Activated CD8-positive, alpha-beta memory T cell treated with anti-CD3 and anti-CD28 coated beads, Interleukin-2, amount 10 ng/mL, durations not matched to agents 7 days and 5 days (primary cell): ENCODE results near the gene PNN. TPM values are rescaled to one million over a fixed set of nuclear protein-coding genes. Genes with fewer than 3 reads are reported as not detected.
"Not testable (repeated sequence)": the region's sequence is repeated elsewhere in the genome, so short reads cannot be mapped to it uniquely, and the experiment has no call there.

Experiments
- ATAC-seq: fragments of 150-1000 bp; cut with Tn5 transposase; one replicate; pipeline ENCODE4 v1.10.0; 2021; ENCODE audit warnings: moderate library complexity
- CTCF ChIA-PET: fragments of 350-600 bp; sonication (Branson Sonifier 250); formaldehyde crosslinking; loops from one replicate; lab custom pipeline; 2021; ENCODE audit warnings: antibody characterized with exemption; lab: Charles Lee
- DNase-seq: peaks from one replicate; pipeline ENCODE4 v3.0.0-alpha.2; 2020
- H3K27ac Mint-ChIP-seq: one replicate; pipeline ENCODE4 v1.8.0; 2021; ENCODE audit warnings: mild to moderate bottlenecking, mixed read lengths
- H3K27me3 Mint-ChIP-seq: one replicate; pipeline ENCODE4 v1.8.0; 2021; ENCODE audit warnings: mixed read lengths
- H3K36me3 Mint-ChIP-seq: one replicate; pipeline ENCODE4 v1.8.0; 2021; ENCODE audit warnings: mild to moderate bottlenecking, mixed read lengths
- H3K4me1 Mint-ChIP-seq: one replicate; pipeline ENCODE4 v1.8.0; 2021; ENCODE audit warnings: mixed read lengths
- H3K4me3 Mint-ChIP-seq: one replicate; pipeline ENCODE4 v1.8.0; 2021; ENCODE audit warnings: mild to moderate bottlenecking, moderate library complexity, mixed read lengths
- H3K9me3 Mint-ChIP-seq: one replicate; pipeline ENCODE4 v1.8.0; 2022; ENCODE audit warnings: low read depth, mixed read lengths
- total RNA-seq, 2 experiments: library from RNA; stranded (reverse); gene quantifications; one replicate each; pipeline ENCODE4 v1.2.3, GENCODE V29; 2021

PNN gene
- total RNA-seq, 2 experiments from 2014 or later: 96.2 to 133 TPM

GRCh38 chr14:39184628-39185255, 9.7 kb downstream of the PNN start:
- H3K4me1 Mint-ChIP-seq: peaks cover 24% of the 10 kb centered on the region
- no peak overlapping the region for H3K4me3 Mint-ChIP-seq
- no peak for DNase-seq
- H3K27me3 Mint-ChIP-seq: no peaks in the 10 kb centered on the region
- H3K9me3 Mint-ChIP-seq: no peaks in the 10 kb centered on the region
- H3K36me3 Mint-ChIP-seq: peaks cover 31% of the 10 kb centered on the region
- ATAC-seq: no peak
- H3K27ac Mint-ChIP-seq: no peak overlapping the region
- CTCF ChIA-PET: interaction anchor here (1.0 kb wide), 1 partner anchor 47 kb away, joined by 4 read pairs; no protein-coding TSS in a partner anchor

- Mint-ChIP-seq H3K4me1 (peaks cover 25% of the 10 kb centered on the region), H3K27me3 (no peaks in the 10 kb centered on the region), H3K4me3 (no peak overlapping the region), H3K9me3 (no peaks in the 10 kb centered on the region), H3K36me3 (peaks cover 29% of the 10 kb centered on the region), H3K27ac (no peak overlapping the region)
- CTCF ChIA-PET: interaction anchor here (1.0 kb wide), 1 partner anchor 46 kb away, joined by 4 read pairs; no protein-coding TSS in a partner anchor
- DNase-seq (no peak), ATAC-seq (no peak)
These were observed 10.4 kb downstream of the PNN start for GRCh38 chr14:39185256-39186049.

GRCh38 chr14:39186941-39187525, 12.0 kb downstream of the PNN start:
- no peak for DNase-seq
- ATAC-seq: no peak
- Mint-ChIP-seq H3K36me3 (peaks cover 30% of the 10 kb centered on the region), H3K9me3 (no peaks in the 10 kb centered on the region), H3K27ac (no peak overlapping the region), H3K27me3 (no peaks in the 10 kb centered on the region), H3K4me1 (peaks cover 25% of the 10 kb centered on the region), H3K4me3 (no peak overlapping the region)
- CTCF ChIA-PET: interaction anchor here (1.3 to 1.9 kb wide), 2 partner anchors 20 to 43 kb away, joined by 3 to 6 read pairs; no protein-coding TSS in a partner anchor

DNA sequence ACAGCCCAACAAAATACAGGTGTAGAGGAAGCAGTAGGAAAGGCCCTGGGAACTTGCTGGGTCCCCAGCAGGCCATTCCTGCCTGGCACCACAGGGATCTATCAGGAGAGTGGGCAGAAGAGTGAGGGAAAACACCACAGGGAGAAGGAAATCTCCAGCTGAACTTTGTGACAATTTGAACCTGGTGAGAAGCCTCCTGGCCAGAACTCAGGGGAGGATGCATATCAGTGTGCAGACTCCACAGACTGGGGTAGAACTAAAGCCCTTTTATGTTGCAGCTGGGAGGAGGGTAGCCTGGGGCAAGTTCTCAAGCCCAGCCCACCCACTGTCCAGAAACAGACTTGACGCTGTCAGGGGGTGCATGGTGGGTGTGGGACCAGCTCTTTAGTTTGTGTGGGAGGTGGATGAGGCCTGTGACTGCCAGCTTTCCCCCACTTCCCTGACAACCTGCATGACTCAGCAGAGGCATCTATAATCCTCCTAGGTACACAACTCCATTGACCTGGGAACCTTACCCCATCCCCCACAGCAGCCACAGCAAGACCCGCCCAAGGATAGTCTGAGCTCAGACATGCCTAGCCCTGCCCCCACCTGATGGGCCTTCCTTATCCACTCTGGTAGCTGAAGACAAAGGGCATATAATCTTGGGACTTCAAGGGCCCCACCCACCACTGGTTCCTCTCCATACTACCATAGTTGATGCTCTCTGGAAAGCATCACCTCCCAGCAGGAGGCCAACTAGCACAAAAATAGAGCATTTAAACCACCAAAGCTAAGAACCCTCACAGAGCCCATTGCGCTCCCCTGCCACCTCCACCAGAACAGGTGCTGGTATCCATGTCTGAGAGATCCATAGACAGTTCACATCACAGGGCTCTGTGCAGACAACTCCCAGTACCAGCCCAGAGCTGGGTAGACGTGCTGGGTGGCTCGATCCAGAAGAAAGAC, 28.9 kb downstream of the PNN start:
- no peaks in the 10 kb centered on the region for H3K27me3 Mint-ChIP-seq
- no peak for ATAC-seq
- CTCF ChIA-PET: interaction anchor here (1.2 kb wide), 1 partner anchor 10 kb away, joined by 3 read pairs; no protein-coding TSS in a partner anchor
- no peak overlapping the region for H3K4me3 Mint-ChIP-seq
- no peak for DNase-seq
- no peaks in the 10 kb centered on the region for H3K9me3 Mint-ChIP-seq
- H3K4me1 Mint-ChIP-seq: peaks cover 27% of the 10 kb centered on the region
- peaks cover 12% of the 10 kb centered on the region for H3K36me3 Mint-ChIP-seq
- no peak overlapping the region for H3K27ac Mint-ChIP-seq

DNA sequence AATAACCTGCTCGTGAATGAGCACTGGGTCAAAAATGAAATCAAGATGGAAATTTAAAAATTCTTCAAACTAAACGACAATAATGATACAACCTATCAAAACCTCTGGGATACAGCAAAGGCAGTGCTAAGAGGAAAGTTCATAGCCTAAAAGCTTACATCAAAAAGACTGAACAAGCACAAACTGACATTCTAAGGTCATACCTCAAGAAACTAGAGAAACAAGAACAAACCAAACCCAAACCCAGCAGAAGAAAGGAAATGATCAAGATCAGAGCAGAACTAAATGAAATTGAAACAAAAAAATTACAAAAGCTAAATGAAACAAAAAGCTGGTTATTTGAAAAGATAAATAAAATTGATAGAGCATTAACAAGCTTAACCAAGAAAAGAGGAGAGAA, 32.4 kb downstream of the PNN start:
- CTCF ChIA-PET: interaction anchor here (1.2 to 1.6 kb wide), 2 partner anchors 19 to 25 kb away, joined by 3 to 6 read pairs; no protein-coding TSS in a partner anchor
- peak overlapping the region; percentile 4 for H3K4me3 Mint-ChIP-seq
- peaks cover 27% of the 10 kb centered on the region for H3K4me1 Mint-ChIP-seq
- peak overlapping the region; percentile 63 for H3K27ac Mint-ChIP-seq
- H3K27me3 Mint-ChIP-seq, H3K9me3 Mint-ChIP-seq, ATAC-seq, DNase-seq: not testable (repeated sequence)
- H3K36me3 Mint-ChIP-seq: peaks cover 13% of the 10 kb centered on the region

- no peak overlapping the region for H3K4me3 Mint-ChIP-seq
- DNase-seq (no peak), ATAC-seq (no peak)
- no peaks in the 10 kb centered on the region for H3K9me3 Mint-ChIP-seq
- H3K4me1 Mint-ChIP-seq: peaks cover 20% of the 10 kb centered on the region
- no peak overlapping the region for H3K27ac Mint-ChIP-seq
- CTCF ChIA-PET: interaction anchor here (0.6 kb wide), 1 partner anchor 16 kb away, joined by 3 read pairs; no protein-coding TSS in a partner anchor
- H3K36me3 Mint-ChIP-seq: peaks cover 5% of the 10 kb centered on the region
- H3K27me3 Mint-ChIP-seq: no peaks in the 10 kb centered on the region
These were observed 36.2 kb downstream of the PNN start for GRCh38 chr14:39211109-39211741.

GRCh38 chr14:39212034-39212433, 37.0 kb downstream of the PNN start:
- H3K27me3 Mint-ChIP-seq: no peaks in the 10 kb centered on the region
- peaks cover 16% of the 10 kb centered on the region for H3K4me1 Mint-ChIP-seq
- CTCF ChIA-PET: no interaction called here
- DNase-seq: no peak
- no peak for ATAC-seq
- no peaks in the 10 kb centered on the region for H3K9me3 Mint-ChIP-seq
- no peak overlapping the region for H3K27ac Mint-ChIP-seq
- H3K4me3 Mint-ChIP-seq: no peak overlapping the region
- peaks cover 3% of the 10 kb centered on the region for H3K36me3 Mint-ChIP-seq

GRCh38 chr14:39212693-39213092, 37.6 kb downstream of the PNN start:
- Mint-ChIP-seq H3K9me3 (no peaks in the 10 kb centered on the region), H3K27me3 (no peaks in the 10 kb centered on the region), H3K36me3 (peaks cover 1% of the 10 kb centered on the region), H3K27ac (no peak overlapping the region), H3K4me1 (peaks cover 16% of the 10 kb centered on the region), H3K4me3 (no peak overlapping the region)
- no peak for DNase-seq
- CTCF ChIA-PET: no interaction called here
- no peak for ATAC-seq

DNA sequence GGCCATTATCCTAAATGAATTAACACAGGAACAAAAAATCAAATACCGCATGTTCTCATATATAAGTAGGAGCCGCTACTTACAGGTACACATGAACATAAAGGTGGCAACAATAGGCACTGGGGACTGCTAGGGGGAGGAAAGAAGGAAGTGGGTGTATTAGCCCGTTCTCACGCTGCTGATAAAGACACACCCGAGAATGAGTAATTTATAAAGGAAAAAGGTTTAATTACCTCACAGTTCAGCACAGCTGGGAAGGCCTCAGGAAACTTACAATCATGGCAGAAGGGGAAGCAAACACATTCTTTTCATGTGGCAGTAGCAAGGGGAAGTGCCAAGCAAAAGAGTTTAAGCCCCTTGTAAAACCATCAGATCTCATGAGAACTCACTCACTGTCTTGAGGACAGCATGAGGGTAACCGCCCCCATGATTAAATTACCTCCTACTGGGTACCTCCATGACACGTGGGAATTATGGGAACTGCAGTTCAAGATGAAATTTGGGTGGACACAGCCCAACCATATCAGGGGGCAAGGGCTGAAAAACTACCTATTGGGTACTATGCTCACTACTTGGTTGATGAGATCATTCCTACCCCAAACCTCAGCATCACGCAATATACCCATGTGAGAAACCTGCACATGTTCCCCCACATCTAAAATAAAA, 42.3 kb downstream of the PNN start:
- CTCF ChIA-PET: interaction anchor here (0.8 kb wide), 1 partner anchor 9 kb away, joined by 3 read pairs; no protein-coding TSS in a partner anchor
- no peak for ATAC-seq
- Mint-ChIP-seq H3K27me3 (no peaks in the 10 kb centered on the region), H3K4me3 (no peak overlapping the region), H3K9me3 (no peaks in the 10 kb centered on the region), H3K4me1 (peaks cover 22% of the 10 kb centered on the region), H3K36me3 (peaks cover 8% of the 10 kb centered on the region), H3K27ac (no peak overlapping the region)
- DNase-seq: no peak

GRCh38 chr14:39218171-39218769, 43.2 kb downstream of the PNN start:
- CTCF ChIA-PET: interaction anchor here (0.8 kb wide), 1 partner anchor 9 kb away, joined by 3 read pairs; no protein-coding TSS in a partner anchor
- H3K27me3 Mint-ChIP-seq: no peaks in the 10 kb centered on the region

GRCh38 chr14:39219075-39219499, 44.0 kb downstream of the PNN start:
- Mint-ChIP-seq H3K4me3 (no peak overlapping the region), H3K27me3 (no peaks in the 10 kb centered on the region), H3K27ac (no peak overlapping the region), H3K4me1 (peaks cover 22% of the 10 kb centered on the region), H3K9me3 (no peaks in the 10 kb centered on the region), H3K36me3 (peaks cover 9% of the 10 kb centered on the region)
- DNase-seq (no peak), ATAC-seq (no peak)
- CTCF ChIA-PET: no interaction called here

More at GRCh38 chr14:39218171-39218769, 43.2 kb downstream of the PNN start:
- Mint-ChIP-seq H3K4me1 (peaks cover 22% of the 10 kb centered on the region), H3K36me3 (peaks cover 8% of the 10 kb centered on the region), H3K9me3 (no peaks in the 10 kb centered on the region), H3K4me3 (no peak overlapping the region), H3K27ac (no peak overlapping the region)
- ATAC-seq: no peak
- no peak for DNase-seq
